Erythroblast (primary cell): Measurements from ENCODE around the gene RPS6KA2.

ENCODE experiments used
- DNase-seq, 2 experiments: peaks; one replicate each; lab custom pipeline; 2025; lab: John Stamatoyannopoulos, UW
- GATA1 ChIP-seq: IDR thresholded peaks from 2 replicates; pipeline ENCODE4 v1.6.1; 2011; ENCODE audit warnings: low read depth, mild to moderate bottlenecking, control low read depth, low read length, moderate library complexity
- POLR2A ChIP-seq: IDR thresholded peaks from 2 replicates; pipeline ENCODE4 v1.6.1; 2011; ENCODE audit warnings: mild to moderate bottlenecking, low read length

Gene RPS6KA2

GRCh38 chr6:166500246-166500645 is 126.8 kb downstream of the RPS6KA2 start:
- TF ChIP-seq GATA1, result no peak
- no peak for DNase-seq

DNA sequence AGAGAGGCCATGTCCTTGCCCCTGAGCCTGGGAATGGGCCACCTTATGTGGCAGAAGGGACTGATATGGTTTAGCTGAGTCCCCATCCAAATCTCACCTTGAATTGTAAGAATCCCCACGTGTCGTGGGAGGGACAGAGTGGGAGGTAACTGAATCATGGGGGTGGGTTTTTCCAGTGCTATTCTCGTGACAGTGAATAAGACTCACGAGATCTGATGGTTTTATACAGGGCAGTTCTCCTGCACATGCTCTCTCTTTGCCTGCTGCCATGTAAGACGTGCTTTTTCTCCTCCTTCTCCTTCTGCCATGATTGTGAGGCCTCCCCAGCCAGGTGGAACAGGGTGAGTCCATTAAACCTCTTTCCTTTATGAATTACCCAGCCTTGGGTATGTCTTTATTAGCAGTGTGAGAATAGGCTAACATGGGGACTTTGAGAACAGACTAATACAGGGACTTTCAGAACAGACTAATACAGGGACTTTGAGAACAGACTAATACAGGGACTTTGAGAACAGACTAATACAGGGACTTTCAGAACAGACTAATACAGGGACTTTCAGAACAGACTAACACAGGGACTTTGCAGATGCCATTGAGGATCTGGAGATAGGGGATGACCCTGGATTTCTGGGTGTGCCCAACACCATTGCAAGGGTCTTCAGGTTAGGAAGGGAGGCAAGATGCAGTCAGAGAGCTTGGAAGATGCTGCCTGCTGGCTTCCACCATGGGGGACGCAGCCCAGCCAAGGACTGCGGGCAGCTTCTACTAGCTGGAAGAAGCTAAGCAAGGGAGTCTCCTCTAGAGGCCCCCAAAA is 127.5 kb downstream of the RPS6KA2 start:
- no peak for TF ChIP-seq POLR2A
- no peak for TF ChIP-seq GATA1
- no peak for DNase-seq

GRCh38 chr6:166498661-166499349 is 128.2 kb downstream of the RPS6KA2 start:
- no peak for TF ChIP-seq GATA1
- TF ChIP-seq POLR2A, result no peak
- DNase-seq, result no peak

- no peak for TF ChIP-seq GATA1
- no peak for TF ChIP-seq POLR2A
- no peak for DNase-seq
Observed at GRCh38 chr6:166498228-166498627, 128.8 kb downstream of the RPS6KA2 start.

DNA sequence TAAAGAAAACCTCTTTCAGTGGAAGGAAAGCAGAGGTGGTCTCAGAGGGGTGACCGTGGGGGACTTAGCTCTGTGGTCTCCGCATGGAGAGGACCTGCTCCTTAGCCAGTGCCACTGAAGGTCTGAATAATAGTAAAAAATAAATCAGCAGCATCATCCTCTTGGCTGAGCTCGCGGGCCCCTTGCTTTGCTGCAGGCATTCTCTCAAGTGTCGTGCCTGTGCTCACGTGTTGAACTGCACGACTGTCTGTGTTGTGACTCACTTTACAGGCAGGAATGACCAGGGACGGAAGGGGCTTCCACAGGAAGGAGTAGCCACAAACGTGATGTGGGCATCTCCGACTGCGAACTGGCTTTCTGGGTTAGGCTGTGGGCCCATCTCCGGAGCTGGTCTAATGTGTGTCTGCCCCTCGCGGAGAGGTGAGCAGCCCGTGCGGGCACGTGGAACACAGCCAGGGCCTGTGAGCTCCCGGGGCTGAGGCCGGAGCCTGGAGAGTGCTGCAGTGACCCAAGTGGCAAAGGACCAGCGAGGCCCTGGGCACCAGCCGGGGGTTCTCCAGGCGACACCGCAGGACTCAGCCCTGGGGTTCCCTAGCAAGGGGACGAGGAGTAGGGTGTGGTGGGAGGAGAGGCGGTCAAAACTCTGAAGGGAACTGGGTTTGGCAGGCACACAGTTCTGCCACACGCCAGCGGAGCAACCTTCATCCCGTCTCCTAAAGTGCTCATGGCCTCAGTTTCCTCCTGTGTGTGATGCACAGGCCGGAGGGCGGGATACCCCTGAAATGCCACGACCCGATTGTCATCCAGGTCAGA is 129.8 kb downstream of the RPS6KA2 start:
- DNase-seq, result no peak
- TF ChIP-seq POLR2A (no peak), GATA1 (no peak)

GRCh38 chr6:166496460-166496859 is 130.6 kb downstream of the RPS6KA2 start:
- DNase-seq, result no peak
- TF ChIP-seq POLR2A (no peak), GATA1 (no peak)

GRCh38 chr6:166495487-166496314 is 131.3 kb downstream of the RPS6KA2 start:
- no peak for TF ChIP-seq GATA1
- TF ChIP-seq POLR2A, result no peak
- DNase-seq, result no peak

GRCh38 chr6:166494757-166495486 is 132.1 kb downstream of the RPS6KA2 start:
- TF ChIP-seq POLR2A, result no peak
- no peak for DNase-seq

- DNase-seq, result no peak
- TF ChIP-seq POLR2A (no peak), GATA1 (no peak)
Observed at GRCh38 chr6:166494101-166494441, 133.0 kb downstream of the RPS6KA2 start.

DNA sequence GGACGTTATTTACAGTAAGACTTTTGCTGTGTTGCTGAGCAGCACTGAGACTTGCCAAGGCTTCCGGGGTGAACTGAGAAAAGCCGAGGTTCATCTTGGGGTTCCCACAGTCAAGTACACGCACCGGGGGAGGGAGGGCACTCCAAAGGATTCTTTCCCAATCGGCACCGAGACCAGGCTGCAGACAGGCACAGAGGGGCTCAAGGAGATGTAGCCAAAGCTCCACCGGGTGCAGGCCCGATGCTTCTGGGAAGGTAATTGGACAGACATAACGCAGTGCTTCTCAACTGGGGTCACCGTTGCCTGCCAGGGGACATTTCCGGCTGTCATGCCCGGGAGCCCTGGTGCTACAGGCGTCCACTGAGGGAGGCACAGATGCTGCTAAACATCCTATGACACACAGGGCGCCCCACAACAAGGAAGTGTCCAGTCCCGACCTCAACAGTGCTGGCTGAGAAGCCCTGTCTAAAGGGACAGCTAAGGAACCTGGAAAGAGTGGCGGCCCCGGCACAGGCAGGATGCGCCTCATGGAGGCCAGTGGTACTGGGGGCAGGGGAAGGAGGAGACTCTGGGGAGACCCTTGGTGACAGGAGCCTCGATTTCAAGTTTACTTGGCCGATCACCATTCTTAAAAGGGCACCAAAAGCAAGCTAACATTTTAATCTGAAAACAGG is 133.5 kb downstream of the RPS6KA2 start:
- TF ChIP-seq POLR2A (no peak), GATA1 (no peak)
- DNase-seq, result no peak

GRCh38 chr6:166492092-166492741 is 134.8 kb downstream of the RPS6KA2 start:
- TF ChIP-seq GATA1, result no peak
- no peak for TF ChIP-seq POLR2A
- no peak for DNase-seq
